SK-N-SH treated with all-trans-retinoic acid at 6 μM for 48 hours (cell line): ENCODE measurements around the gene ZNF431.
A peak's percentile ranks its signal among the peaks of the same experiment; 100 is the strongest.

ENCODE experiments used
- ATAC-seq: fragments of 200-7000 bp; cut with Tn5 transposase; 3 replicates; pipeline ENCODE4 v1.9.1; 2020; ENCODE audit warnings: mild to moderate bottlenecking, moderate library complexity
- CSDC2 ChIP-seq: fragments of 250-450 bp; sonication (Bioruptor Pico); IDR thresholded peaks from 2 replicates; pipeline ENCODE4 v1.5.0; 2020; ENCODE audit warnings: mild to moderate bottlenecking, moderate library complexity
- ESRRG ChIP-seq: fragments of 250-450 bp; sonication (Bioruptor Pico); IDR thresholded peaks from 2 replicates; pipeline ENCODE4 v1.6.1; 2021; ENCODE audit warnings: mild to moderate bottlenecking
- GLIS3 ChIP-seq: fragments of 250-450 bp; sonication (Bioruptor Pico); IDR thresholded peaks from 2 replicates; pipeline ENCODE4 v1.5.0; 2020; ENCODE audit warnings: mild to moderate bottlenecking, moderate library complexity
- OSR1 ChIP-seq: fragments of 250-450 bp; sonication (Bioruptor Pico); IDR thresholded peaks from 2 replicates; pipeline ENCODE4 v1.8.0; 2022; ENCODE audit warnings: moderate library complexity, mild to moderate bottlenecking, inconsistent platforms
- PATZ1 ChIP-seq: fragments of 250-450 bp; sonication (Bioruptor Pico); IDR thresholded peaks from 2 replicates; pipeline ENCODE4 v1.8.0; 2020; ENCODE audit warnings: mild to moderate bottlenecking, moderate library complexity, borderline replicate concordance
- POU6F1 ChIP-seq: fragments of 250-450 bp; sonication (Bioruptor Pico); IDR thresholded peaks from 2 replicates; pipeline ENCODE4 v1.8.0; 2021; ENCODE audit warnings: low read depth, mild to moderate bottlenecking, moderate library complexity, borderline replicate concordance
- PPARA ChIP-seq: fragments of 250-450 bp; sonication (Bioruptor Pico); IDR thresholded peaks from 2 replicates; pipeline ENCODE4 v1.5.0; 2020; ENCODE audit warnings: mild to moderate bottlenecking, borderline replicate concordance
- SNAI2 ChIP-seq: fragments of 250-450 bp; sonication (Bioruptor Pico); IDR thresholded peaks from 2 replicates; pipeline ENCODE4 v1.5.0; 2020; ENCODE audit warnings: mild to moderate bottlenecking, moderate library complexity
- TCF4 ChIP-seq: fragments of 250-450 bp; sonication (Bioruptor Pico); IDR thresholded peaks from 2 replicates; pipeline ENCODE4 v1.8.0; 2021; ENCODE audit warnings: mild to moderate bottlenecking, moderate library complexity, borderline replicate concordance
- TSHZ2 ChIP-seq: fragments of 250-450 bp; sonication (Bioruptor Pico); IDR thresholded peaks from 2 replicates; pipeline ENCODE4 v1.5.0; 2020; ENCODE audit warnings: mild to moderate bottlenecking, moderate library complexity
- ZC3H10 ChIP-seq: fragments of 250-450 bp; sonication (Bioruptor Pico); IDR thresholded peaks from 2 replicates; pipeline ENCODE4 v1.5.1; 2021; ENCODE audit warnings: mild to moderate bottlenecking, moderate library complexity
- ZFP3 ChIP-seq: fragments of 250-450 bp; sonication (Bioruptor Pico); IDR thresholded peaks from 2 replicates; pipeline ENCODE4 v1.5.0; 2020; ENCODE audit warnings: mild to moderate bottlenecking, moderate library complexity
- ZFP30 ChIP-seq: fragments of 450-650 bp; formaldehyde crosslinking; IDR thresholded peaks from 2 replicates; pipeline ENCODE4 v1.5.0; 2022; ENCODE audit warnings: mild to moderate bottlenecking, moderate library complexity
- ZNF565 ChIP-seq: fragments of 450-650 bp; formaldehyde crosslinking; conservative IDR thresholded peaks from 2 replicates; pipeline ENCODE4 v1.5.0; 2020; ENCODE audit warnings: low read depth, mild to moderate bottlenecking, moderate library complexity
- ZNF8 ChIP-seq: fragments of 450-650 bp; formaldehyde crosslinking; IDR thresholded peaks from 2 replicates; pipeline ENCODE4 v1.5.0; 2020; ENCODE audit warnings: mild to moderate bottlenecking, moderate library complexity

ZNF431 gene

GRCh38 chr19:21141787-21142464 lies at the start of gene ZNF431:
TSS of gene ZNF431 (plus strand) at chr19:21142040. CDS start at chr19:21142184, 144 bp downstream.
- ATAC-seq, result peak; percentile 99
- TF ChIP-seq PPARA (CRISPR knock-in tag), result no peak
- no peak for TF ChIP-seq TCF4 (CRISPR knock-in tag)
- 0 out of 2 replicates have a peak, but pooled peaks have one; percentile 2 for TF ChIP-seq TSHZ2 (CRISPR knock-in tag)

GRCh38 chr19:21092109-21092508 lies 49.7 kb upstream of the ZNF431 start:
- peak; percentile 49 for ATAC-seq
- TF ChIP-seq PATZ1 (CRISPR knock-in tag), result no peak
- TF ChIP-seq SNAI2 (CRISPR knock-in tag), result no peak
- TF ChIP-seq ZNF565, result no peak
- no peak for TF ChIP-seq CSDC2
- no peak for TF ChIP-seq ZC3H10
- TF ChIP-seq POU6F1 (CRISPR knock-in tag), result no peak

GRCh38 chr19:21094347-21095025 lies 47.4 kb upstream of the ZNF431 start:
- no peak for ATAC-seq
- TF ChIP-seq ZFP30 (CRISPR knock-in tag) (no peak), GLIS3 (CRISPR knock-in tag) (no peak), CSDC2 (no peak), ZNF8 (CRISPR knock-in tag) (no peak)

GRCh38 chr19:21098291-21098690 lies 43.5 kb upstream of the ZNF431 start:
- ATAC-seq, result no peak
- no peak for TF ChIP-seq ZFP3 (CRISPR knock-in tag)
- no peak for TF ChIP-seq ZFP30 (CRISPR knock-in tag)
- TF ChIP-seq CSDC2, result no peak
- TF ChIP-seq ESRRG (CRISPR knock-in tag), result no peak
- no peak for TF ChIP-seq POU6F1 (CRISPR knock-in tag)
- TF ChIP-seq ZNF565, result no peak
- no peak for TF ChIP-seq OSR1
- TF ChIP-seq ZNF8 (CRISPR knock-in tag), result no peak

- no peak for ATAC-seq
- TF ChIP-seq TSHZ2 (CRISPR knock-in tag) (no peak), ZFP30 (CRISPR knock-in tag) (no peak)
These were observed 40.2 kb upstream of the ZNF431 start for GRCh38 chr19:21101521-21102242.
